Measurements from ENCODE around the gene RSAD2.

DNA sequence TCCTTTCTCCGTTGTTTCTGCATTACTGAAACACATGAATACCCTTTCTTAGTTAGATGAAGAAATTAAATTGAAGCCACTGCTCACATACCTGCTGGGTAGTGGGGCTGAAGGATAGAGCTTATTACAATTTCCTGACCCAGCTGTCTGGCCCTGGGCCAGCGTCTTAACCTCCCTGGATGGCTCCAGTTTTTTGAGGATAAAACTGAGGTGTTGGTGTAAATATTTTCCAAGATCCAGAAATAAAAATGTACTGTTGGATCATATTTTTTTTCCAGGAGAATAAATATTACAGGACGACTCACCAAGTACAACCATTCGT, 43.1 kb downstream of the RSAD2 start:
- TF ChIP-seq, protein P1, sequence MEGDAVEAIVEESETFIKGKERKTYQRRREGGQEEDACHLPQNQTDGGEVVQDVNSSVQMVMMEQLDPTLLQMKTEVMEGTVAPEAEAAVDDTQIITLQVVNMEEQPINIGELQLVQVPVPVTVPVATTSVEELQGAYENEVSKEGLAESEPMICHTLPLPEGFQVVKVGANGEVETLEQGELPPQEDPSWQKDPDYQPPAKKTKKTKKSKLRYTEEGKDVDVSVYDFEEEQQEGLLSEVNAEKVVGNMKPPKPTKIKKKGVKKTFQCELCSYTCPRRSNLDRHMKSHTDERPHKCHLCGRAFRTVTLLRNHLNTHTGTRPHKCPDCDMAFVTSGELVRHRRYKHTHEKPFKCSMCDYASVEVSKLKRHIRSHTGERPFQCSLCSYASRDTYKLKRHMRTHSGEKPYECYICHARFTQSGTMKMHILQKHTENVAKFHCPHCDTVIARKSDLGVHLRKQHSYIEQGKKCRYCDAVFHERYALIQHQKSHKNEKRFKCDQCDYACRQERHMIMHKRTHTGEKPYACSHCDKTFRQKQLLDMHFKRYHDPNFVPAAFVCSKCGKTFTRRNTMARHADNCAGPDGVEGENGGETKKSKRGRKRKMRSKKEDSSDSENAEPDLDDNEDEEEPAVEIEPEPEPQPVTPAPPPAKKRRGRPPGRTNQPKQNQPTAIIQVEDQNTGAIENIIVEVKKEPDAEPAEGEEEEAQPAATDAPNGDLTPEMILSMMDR (conservative IDR thresholded peaks at IDR 0.05), result no peak
- TF ChIP-seq EZH2 (IDR thresholded peaks at IDR 0.05; ENCODE audit: low read depth), result no peak

Measured in PC-9 (cell line).